ENCODE measurements around the gene KLHL21.
"Not testable (repeated sequence)": the region's sequence is repeated elsewhere in the genome, so short reads cannot be mapped to it uniquely, and the experiment has no call there.

Gene KLHL21

GRCh38 chr1:6599991-6600390 lies 2.7 kb downstream of the KLHL21 start:
- not testable (repeated sequence) for DNase-seq (ENCODE audit: low read depth, low spot score)

GRCh38 chr1:6599141-6599975 lies 3.3 kb downstream of the KLHL21 start:
- peak; percentile 29 for DNase-seq (ENCODE audit: low read depth, low spot score)

GRCh38 chr1:6597777-6598131 lies 4.9 kb downstream of the KLHL21 start:
- DNase-seq (ENCODE audit: low read depth, low spot score): no peak

GRCh38 chr1:6596886-6597776 lies 5.5 kb downstream of the KLHL21 start:
- no peak for DNase-seq (ENCODE audit: low read depth, low spot score)

DNA sequence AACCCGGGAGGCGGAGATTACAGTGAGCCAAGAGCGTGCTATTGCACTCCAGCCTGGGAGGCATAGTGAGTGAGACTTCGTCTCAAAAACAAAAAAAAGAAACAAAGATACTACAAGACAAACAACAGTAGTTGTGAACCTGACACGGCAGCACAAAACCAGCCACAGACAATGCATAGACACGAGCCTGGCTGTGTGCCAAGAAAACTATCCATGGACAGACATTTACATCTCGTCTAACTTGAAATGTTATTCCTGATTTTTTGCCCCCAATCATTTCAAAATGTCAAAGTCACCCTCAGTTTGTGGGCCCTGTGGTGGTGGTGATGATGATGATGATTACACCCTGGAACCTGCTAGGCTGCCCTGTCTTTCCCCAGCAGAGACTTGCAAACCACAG lies 6.3 kb downstream of the KLHL21 start:
- DNase-seq (ENCODE audit: low read depth, low spot score): no peak

DNA sequence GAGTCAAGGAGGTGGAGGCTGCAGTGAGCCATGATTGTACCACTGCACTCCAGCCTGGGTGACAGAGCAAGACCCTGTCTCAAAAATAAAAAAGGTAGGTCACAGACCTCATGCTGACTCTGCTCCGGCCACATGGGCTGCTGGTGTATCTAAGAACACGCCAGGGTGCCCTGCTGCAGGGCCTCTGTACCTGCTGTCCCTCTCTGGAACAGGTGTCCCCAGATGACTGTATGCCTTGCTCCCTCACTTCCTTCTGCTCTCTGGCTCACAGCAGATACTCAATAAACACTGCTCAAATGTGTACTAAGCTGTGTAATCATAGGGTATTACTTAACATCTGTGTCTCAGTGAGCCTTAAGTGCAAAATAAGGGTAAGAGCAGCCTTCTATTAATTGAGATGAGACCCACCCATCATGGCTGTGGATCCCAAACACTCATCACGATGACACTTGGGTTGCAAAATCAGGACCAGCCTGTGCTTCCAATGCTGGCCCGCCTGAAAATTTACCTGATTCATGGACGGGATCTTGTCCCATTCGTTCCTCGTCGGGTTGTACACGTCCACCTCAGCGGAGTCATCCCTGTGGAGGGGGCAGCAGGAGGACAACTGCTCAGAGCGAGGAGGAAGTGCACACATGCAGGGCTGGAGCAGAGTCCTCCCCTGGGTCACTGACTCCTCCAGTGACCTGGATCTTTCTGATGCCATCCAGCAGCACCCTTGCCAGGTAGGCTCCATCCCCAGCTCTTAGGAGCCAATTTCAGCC lies 7.5 kb downstream of the KLHL21 start:
- DNase-seq (ENCODE audit: low read depth, low spot score): no peak

DNA sequence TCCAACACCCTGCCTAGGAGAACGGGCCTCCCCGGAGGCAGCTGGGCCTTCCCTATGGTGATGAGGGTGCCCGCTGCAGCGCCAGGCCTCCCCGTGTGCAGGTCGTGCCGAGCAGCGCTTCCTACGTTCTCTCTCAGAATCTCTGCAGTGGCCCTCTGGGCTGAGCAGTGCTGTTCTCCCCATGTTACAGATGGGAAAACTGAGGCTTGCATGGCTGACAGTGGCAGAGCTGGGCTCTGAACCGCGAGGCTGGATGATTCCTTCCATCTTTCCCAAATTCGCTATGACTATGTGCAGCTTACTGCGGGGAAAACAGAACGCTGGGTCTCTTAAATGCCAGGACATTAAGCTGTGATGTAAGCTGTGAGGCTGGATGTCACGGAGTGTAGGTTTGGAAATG lies 8.9 kb downstream of the KLHL21 start:
- DNase-seq (ENCODE audit: low read depth, low spot score): no peak

GRCh38 chr1:6592865-6593593 lies 9.6 kb downstream of the KLHL21 start:
- no peak for DNase-seq (ENCODE audit: low read depth, low spot score)

DNA sequence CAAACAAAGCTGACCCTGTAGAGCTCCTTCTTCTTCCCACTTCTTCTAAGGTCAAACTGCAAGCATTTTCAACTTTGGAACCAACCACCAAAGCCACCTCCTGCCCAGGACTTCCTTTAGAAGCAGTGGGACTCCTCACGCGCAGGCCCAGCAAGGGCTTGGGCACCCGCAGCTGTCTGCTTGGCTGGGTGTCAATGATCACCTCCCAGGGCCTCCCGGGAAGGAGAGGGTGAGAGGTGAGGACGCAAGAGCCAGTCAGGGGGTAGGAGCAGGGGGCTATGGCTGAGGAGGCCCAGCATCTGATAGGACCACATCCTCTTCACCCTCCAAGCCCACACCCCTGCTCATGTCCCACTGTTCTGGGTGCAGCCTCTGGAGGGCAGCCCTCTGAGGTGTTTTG lies 10.2 kb downstream of the KLHL21 start:
- no peak for DNase-seq (ENCODE audit: low read depth, low spot score)

DNA sequence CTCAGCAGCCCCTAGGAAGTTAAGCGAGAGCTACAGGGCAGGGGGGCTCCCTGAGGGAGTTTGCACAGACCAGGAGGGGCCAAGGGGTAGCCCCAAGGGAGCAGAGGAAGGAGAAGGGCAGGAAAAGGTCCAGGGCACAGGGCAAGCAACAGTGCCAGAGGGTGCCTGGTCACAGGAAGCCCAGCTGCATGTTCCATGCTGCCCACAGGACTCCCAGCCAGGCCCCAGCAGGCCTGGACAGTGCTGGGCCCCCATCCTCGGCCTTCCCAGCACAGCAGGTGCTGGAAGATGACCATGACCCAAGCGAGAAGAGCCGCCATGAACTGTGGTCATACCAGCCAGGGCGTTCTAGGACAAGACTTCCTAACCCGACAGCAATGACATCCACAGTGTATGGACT lies 11.0 kb downstream of the KLHL21 start:
- no peak for DNase-seq (ENCODE audit: low read depth, low spot score)

DNA sequence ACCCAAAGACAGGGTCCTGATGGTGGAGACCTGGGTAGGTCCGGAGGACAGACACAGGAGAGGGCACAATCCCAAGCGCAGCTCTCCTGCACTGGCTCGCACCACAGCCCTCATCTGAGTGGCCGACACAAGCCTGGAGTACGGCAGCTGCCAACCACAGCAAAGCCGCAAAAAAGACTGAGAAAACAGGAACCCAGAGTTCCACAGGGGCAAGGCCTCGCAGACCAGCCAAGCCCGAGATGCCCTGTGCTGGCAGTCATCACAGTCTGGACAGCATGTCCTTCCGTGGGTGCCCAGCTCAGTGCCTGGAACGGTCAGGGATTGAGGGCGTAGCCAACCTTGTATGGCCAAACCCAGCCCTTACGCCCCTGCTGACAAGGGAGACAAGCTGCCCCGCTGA lies 11.4 kb downstream of the KLHL21 start:
- DNase-seq (ENCODE audit: low read depth, low spot score): no peak

DNA sequence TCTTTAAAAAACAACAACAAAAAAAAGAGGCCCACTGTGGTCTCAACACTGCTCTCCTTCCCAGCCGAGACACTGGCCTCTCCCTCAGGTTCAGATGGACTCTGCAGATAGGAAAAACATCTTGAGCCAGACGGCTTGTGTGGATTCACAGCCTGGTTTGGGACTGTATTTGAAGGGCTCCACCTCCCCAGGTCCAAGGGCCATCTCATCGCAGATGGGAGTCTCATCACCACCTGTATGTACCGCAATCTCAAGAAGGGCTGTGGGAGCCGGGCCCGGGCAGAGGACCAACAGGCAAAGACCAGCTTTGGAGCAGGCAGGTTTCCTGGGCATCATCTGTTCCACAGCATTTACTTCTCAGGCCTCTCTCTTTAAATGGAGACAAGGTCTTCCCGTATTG lies 12.6 kb downstream of the KLHL21 start:
- DNase-seq (ENCODE audit: low read depth, low spot score): no peak

DNA sequence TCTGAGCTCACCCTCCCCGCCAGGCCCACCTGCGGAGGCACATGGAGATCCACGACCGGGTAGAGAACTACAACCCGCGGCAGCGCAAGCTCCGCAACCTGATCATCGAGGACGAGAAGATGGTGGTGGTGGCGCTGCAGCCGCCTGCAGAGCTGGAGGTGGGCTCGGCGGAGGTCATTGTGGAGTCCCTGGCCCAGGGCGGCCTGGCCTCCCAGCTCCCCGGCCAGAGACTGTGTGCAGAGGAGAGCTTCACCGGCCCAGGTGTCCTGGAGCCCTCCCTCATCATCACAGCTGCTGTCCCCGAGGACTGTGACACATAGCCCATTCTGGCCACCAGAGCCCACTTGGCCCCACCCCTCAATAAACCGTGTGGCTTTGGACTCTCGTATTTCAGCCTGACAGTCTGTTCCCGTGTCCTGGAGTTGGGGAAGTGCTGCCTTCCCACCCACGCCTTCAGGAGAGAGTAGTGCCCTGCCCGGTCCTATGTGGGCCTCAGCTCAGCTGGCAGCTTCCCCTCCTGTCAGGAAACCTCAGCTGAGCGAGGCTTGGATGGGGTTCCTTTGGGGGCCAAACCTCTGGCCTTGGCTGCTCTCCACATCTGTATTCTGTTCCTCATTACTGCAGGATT lies 13.7 kb downstream of the KLHL21 start:
- no peak for DNase-seq (ENCODE audit: low read depth, low spot score)

DNA sequence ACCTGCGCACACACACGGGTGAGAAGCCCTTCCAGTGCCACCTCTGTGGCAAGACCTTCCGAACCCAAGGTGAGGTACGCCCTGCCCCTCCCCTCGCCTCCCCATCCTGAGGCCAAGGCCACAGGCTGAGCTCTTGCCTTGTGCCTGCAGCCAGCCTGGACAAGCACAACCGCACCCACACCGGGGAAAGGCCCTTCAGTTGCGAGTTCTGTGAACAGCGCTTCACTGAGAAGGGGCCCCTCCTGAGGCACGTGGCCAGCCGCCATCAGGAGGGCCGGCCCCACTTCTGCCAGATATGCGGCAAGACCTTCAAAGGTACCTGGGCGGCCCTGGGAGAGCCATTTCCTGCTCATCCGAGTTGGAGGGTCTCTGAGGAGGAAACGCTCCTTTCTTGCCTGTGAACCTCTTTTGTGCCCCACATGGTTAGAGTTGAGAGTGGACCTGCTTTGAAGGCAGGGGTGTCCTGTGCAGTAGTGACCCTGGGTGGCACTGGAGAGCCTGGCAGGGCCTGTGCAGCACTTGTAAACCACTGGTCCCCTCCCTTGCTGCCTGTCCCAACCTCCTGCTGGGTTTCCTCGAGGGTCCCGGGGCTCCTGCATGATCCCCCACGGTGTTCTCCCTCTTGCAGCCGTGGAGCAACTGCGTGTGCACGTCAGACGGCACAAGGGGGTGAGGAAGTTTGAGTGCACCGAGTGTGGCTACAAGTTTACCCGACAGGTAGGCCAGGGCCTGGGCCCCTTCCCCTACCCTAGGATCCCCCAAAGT lies 14.4 kb downstream of the KLHL21 start:
- no peak for DNase-seq (ENCODE audit: low read depth, low spot score)

GRCh38 chr1:6587261-6588005 lies 15.2 kb downstream of the KLHL21 start:
- DNase-seq (ENCODE audit: low read depth, low spot score): no peak

DNA sequence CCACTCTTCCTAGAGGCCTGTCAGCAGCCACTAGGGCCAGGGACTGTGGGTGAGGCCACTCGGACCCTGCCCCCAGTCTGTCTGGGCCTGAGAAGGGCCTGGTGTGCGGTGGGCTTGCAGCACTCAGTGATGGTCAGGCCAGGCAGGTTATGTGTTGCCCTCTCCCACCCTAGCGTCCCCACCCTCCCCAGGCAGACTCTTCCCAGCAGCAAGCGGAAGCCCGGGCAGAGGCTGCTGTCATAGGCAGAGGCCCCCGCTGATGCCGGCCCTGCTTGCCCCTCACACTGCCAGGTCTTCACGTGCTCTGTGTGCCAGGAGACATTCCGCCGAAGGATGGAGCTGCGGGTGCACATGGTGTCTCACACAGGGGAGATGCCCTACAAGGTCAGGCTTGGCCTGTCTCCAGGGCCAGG lies 16.3 kb downstream of the KLHL21 start:
- DNase-seq (ENCODE audit: low read depth, low spot score): no peak

GRCh38 chr1:6585841-6586240 lies 16.8 kb downstream of the KLHL21 start:
- DNase-seq (ENCODE audit: low read depth, low spot score): no peak

DNA sequence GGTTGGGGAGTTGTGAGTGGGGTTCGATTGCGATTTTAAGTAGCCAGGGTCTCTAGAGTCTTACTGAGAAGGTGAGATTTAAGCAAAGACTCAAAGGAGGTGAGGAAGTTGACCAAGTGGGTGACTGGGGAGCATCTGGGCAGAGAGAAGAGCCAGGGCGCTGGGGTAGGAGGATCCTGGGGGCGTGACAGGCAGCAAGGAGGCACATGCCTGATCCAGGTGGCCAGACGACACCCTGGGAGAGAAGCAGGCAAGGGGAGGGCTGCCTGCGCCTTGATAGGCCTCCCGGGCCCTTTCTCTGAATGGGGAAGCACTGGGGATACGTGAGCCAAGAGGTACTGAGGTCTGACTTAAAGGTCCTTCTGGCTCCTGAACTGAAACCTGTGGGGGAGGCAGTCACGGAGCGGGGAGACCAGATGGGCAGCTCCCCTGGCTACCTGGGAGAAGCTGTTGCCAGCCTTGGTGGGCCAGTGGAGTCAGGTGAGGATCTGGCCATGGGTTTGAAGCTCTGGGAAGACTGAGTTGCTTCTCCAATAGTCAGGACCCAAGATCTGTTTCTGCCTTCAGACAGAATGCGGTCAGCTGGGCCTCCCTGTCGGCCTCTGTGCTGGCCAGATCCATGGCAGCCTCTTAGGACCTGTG lies 17.5 kb downstream of the KLHL21 start:
- no peak for DNase-seq (ENCODE audit: low read depth, low spot score)
